Kidney epithelial cell (primary cell): Measurements from ENCODE around the gene PRDX4. TPM values are rescaled to one million over a fixed set of nuclear protein-coding genes. Genes with fewer than 3 reads are reported as not detected.

Source experiments
- DNase-seq: peaks from one replicate; pipeline ENCODE4 v3.0.0-alpha.2; 2010; ENCODE audit warnings: low read depth
- H3K27me3 ChIP-seq: 2 replicates; pipeline ENCODE4 v1.6.0; 2011; ENCODE audit warnings: low read length; ENCODE audit not compliant: control insufficient read depth, insufficient read depth
- H3K36me3 ChIP-seq: 2 replicates; pipeline ENCODE4 v1.5.1; 2011; ENCODE audit warnings: low read length; ENCODE audit not compliant: control insufficient read depth, insufficient read depth
- H3K4me3 ChIP-seq: 2 replicates; pipeline ENCODE4 v1.5.1; 2011; ENCODE audit warnings: low read depth, mild to moderate bottlenecking, control low read depth, low read length
- total RNA-seq: library from RNA; depleted of rRNA; stranded (reverse); fragments of >200 nt; gene quantifications from 2 replicates; pipeline ENCODE4 v1.2.3, GENCODE V29; 2015
- TF ChIP-seq, protein P1 (sequence below): IDR thresholded peaks from 2 replicates; pipeline ENCODE4 v1.5.1; 2011; ENCODE audit warnings: mild to moderate bottlenecking, moderate library complexity, low read length, control low read depth, inconsistent platforms; ENCODE audit not compliant: insufficient read depth, poor library complexity, severe bottlenecking

The PRDX4 gene
- total RNA-seq, 1 donor from 2014 or later, result 181 TPM

DNA sequence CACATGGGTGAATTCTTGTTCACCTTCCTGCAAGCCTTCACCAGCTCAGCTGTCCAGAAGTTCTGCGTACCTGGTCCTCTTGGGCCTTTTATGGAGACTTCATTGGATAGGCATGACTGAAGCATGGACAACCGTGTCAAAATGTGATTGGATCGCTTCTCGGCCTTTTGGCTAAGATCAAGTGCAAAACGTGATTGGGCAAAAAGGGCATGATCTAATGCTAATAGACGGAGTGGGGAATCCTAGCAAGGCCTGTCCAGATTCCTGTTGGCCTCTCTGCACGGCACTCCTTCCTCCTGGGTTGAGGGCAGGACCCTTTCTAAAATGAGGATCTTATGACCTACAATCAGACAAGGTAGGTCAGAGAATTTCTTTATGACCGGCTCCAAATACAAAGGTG, 24.9 kb downstream of the PRDX4 start:
- no peak for DNase-seq
- H3K27me3 ChIP-seq, result no peaks in the 10 kb centered on the region
- H3K36me3 ChIP-seq, result no peaks in the 10 kb centered on the region
- H3K4me3 ChIP-seq, result no peak overlapping the region
- TF ChIP-seq, protein P1, sequence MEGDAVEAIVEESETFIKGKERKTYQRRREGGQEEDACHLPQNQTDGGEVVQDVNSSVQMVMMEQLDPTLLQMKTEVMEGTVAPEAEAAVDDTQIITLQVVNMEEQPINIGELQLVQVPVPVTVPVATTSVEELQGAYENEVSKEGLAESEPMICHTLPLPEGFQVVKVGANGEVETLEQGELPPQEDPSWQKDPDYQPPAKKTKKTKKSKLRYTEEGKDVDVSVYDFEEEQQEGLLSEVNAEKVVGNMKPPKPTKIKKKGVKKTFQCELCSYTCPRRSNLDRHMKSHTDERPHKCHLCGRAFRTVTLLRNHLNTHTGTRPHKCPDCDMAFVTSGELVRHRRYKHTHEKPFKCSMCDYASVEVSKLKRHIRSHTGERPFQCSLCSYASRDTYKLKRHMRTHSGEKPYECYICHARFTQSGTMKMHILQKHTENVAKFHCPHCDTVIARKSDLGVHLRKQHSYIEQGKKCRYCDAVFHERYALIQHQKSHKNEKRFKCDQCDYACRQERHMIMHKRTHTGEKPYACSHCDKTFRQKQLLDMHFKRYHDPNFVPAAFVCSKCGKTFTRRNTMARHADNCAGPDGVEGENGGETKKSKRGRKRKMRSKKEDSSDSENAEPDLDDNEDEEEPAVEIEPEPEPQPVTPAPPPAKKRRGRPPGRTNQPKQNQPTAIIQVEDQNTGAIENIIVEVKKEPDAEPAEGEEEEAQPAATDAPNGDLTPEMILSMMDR, result no peak

DNA sequence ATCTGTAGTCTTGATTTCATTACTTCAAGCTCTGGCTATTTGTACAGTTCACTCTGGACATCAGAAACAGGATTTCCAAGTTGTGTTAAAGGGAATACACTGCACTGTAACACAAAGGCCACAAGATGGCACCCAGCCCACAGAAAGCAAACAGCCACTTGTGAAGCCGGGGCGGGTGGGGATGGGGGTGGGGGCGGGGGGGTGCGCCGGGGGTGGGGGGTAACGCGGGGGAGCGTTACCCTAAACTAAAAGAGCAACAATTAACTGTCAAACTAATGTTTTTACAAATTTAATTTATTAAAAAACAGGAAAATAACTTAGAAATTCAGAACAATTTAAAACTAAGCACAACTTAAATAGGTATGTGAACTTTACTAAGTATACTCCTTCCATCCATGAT, 27.3 kb downstream of the PRDX4 start:
- H3K4me3 ChIP-seq, result no peak overlapping the region

DNA sequence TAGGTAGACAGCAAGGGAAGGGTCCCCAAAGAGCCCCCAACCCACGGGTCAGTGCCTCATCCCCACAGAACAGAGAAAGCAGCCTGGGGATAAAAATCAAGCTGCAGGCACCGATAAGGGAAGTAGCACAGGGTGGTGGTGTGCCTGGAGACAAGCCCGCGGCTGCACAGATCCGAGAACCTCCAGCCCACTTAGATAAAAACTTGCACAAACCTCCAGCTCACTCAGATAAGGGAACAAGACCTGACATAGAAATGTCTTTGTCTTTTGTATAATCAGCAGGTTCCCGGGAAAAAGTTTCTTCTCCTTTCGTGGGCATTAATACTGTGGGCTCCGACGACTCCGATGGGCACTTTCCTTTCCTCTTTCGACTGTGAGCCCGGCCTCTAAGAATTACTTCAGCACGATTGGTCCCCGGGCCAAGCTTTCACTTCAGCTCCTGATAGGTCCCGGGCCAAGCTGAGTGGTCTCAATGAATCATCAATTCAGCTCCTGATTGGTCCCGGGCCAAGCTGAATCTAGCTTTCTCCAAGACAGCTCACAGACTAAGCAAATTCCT, 32.4 kb downstream of the PRDX4 start:
- TF ChIP-seq, protein P1, result no peak
- Histone ChIP-seq H3K4me3 (no peak overlapping the region), H3K27me3 (no peaks in the 10 kb centered on the region), H3K36me3 (no peaks in the 10 kb centered on the region)
- no peak for DNase-seq

More for the DNA sequence above, 27.3 kb downstream of the PRDX4 start:
- DNase-seq, result peak; percentile 2
- H3K36me3 ChIP-seq, result no peaks in the 10 kb centered on the region
- TF ChIP-seq, protein P1, result peak; percentile 44
- no peaks in the 10 kb centered on the region for H3K27me3 ChIP-seq

DNA sequence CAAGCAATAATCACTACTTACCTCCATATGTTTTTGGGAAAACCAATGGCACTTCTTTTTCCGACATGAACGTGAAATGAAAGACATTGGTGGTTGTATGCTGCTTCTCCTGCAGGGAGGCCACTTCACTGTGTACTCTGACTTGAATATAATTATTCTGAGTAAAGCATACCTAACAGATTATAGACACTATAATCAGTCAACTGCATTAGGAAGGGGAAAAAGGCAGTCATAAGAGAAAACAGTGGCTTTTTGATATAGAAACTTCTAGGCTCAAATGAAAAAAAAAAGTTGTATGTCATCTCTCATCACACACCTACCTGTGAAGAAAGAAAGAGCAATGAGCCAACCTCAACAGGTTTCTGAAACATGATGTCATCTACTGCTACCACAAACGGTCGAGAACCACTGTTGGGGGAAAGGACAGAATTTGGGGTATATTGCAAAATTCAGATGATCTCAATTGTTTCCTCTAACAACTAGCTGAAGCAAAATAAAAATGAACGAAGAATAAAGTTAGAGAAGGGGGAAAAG, 37.4 kb downstream of the PRDX4 start:
- Histone ChIP-seq H3K4me3 (no peak overlapping the region), H3K27me3 (no peaks in the 10 kb centered on the region), H3K36me3 (no peaks in the 10 kb centered on the region)
- TF ChIP-seq, protein P1, result no peak
- no peak for DNase-seq

GRCh38 chrX:23705235-23705634, 37.9 kb downstream of the PRDX4 start:
- DNase-seq, result no peak
- Histone ChIP-seq H3K27me3 (no peaks in the 10 kb centered on the region), H3K36me3 (no peaks in the 10 kb centered on the region), H3K4me3 (no peak overlapping the region)
- TF ChIP-seq, protein P1, result no peak

DNA sequence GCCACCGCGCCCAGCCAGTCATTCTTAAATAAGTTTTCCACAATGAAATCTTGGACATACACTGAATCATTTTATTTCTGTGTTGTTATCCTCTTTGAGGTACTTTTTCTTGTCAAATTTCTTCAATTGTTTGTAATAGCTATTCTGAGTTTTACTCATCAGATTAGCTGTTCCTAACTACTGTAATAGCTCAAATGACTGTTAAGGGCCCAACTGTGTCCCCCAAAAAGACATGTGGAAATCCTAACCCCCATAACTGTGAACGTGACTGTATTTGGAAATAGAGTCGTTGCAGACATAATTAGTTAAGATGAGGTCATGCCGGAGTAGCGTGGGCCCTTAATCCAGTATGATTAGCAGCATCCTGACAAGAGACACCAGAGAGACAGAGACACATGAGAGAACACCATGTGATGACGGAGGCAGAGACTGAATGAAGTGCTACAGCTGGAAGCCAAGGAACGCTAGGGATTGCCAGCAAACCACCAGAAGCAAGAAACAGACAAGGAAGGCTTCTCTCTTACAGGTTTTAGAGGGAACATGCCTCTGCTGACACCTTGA, 52.9 kb downstream of the PRDX4 start:
- TF ChIP-seq, protein P1, result no peak
- Histone ChIP-seq H3K36me3 (peaks cover 1% of the 10 kb centered on the region), H3K4me3 (no peak overlapping the region), H3K27me3 (no peaks in the 10 kb centered on the region)
- DNase-seq, result no peak
